Measurements from ENCODE around the gene FNBP1L.

DNA sequence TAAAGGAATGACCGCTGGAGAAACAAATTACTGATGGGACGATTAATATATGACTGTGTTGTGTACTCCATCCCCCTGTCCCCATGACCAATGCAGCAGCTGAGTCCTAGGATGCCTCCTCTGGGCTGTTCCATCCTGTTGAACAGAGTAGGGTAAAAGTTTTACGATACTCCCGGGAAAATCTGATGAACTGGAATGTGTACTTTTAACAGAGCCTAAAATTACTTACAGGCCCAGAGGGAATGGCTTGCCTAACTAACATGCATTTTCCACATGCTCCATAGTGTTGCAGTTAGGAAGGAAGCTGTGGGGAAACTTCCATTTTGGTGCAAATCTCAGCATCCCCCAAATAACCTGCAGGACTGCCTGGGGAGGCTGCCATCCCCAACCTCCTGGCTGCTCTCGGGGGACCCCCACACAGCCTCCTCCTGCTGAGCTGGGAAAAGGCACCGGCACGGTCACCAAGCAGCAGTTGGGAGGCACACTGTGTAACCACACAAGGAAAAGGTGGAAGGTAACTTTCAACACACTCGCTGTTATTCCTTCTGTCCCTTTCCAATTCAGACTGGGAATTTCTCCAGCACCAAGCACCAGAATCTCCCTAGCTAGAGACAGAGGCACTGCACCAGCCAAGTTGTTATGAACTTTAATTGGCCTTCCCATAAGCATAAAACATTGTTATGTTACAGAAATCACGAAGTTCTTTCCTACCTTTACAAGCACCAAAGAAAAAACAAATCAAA lies 136.5 kb downstream of the FNBP1L start:
- TF ChIP-seq, protein P1, sequence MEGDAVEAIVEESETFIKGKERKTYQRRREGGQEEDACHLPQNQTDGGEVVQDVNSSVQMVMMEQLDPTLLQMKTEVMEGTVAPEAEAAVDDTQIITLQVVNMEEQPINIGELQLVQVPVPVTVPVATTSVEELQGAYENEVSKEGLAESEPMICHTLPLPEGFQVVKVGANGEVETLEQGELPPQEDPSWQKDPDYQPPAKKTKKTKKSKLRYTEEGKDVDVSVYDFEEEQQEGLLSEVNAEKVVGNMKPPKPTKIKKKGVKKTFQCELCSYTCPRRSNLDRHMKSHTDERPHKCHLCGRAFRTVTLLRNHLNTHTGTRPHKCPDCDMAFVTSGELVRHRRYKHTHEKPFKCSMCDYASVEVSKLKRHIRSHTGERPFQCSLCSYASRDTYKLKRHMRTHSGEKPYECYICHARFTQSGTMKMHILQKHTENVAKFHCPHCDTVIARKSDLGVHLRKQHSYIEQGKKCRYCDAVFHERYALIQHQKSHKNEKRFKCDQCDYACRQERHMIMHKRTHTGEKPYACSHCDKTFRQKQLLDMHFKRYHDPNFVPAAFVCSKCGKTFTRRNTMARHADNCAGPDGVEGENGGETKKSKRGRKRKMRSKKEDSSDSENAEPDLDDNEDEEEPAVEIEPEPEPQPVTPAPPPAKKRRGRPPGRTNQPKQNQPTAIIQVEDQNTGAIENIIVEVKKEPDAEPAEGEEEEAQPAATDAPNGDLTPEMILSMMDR (tag by site-specific recombination; IDR thresholded peaks at IDR 0.05), result no peak
- 0 out of 2 replicates have a peak, but pooled peaks have one; percentile 25 for TF ChIP-seq ZNF423 (tag by site-specific recombination; IDR thresholded peaks at IDR 0.05)
- TF ChIP-seq ZNF580 (tag by site-specific recombination; IDR thresholded peaks at IDR 0.05), result no peak
- no peak for TF ChIP-seq KLF1 (tag by site-specific recombination; IDR thresholded peaks at IDR 0.05)
